MCF 10A (cell line): ENCODE data around the gene HIPK1. TPM values are rescaled to one million over a fixed set of nuclear protein-coding genes. Genes with fewer than 3 reads are reported as not detected.

Experiments
- BruUV-seq: library from RNA; stranded (reverse); fragments of 400-500 nt; replicated peaks from 2 replicates; lab custom pipeline; 2021; lab: Mats Ljungman, UMichigan
- CTCF ChIA-PET: fragments of 300-600 bp; sonication (Branson Sonifier 250); formaldehyde crosslinking; extraction: SDS; loops from one replicate; lab custom pipeline; 2021; ENCODE audit warnings: antibody characterized with exemption, inconsistent platforms; lab: Yijun Ruan, JAX
- POLR2A ChIA-PET: fragments of 300-600, 350-650 bp; sonication (Branson Sonifier 250); formaldehyde crosslinking; extraction: SDS; loops from one replicate; lab custom pipeline; 2020; ENCODE audit warnings: antibody characterized with exemption, inconsistent platforms; lab: Yijun Ruan, JAX
- DNase-seq: peaks from one replicate; pipeline ENCODE4 v3.0.0-alpha.2; 2018; ENCODE audit not compliant: unreplicated experiment
- H3K27ac Mint-ChIP-seq: one replicate; pipeline ENCODE4 v1.8.0; 2022; ENCODE audit warnings: mild to moderate bottlenecking, low read depth, mixed read lengths; ENCODE audit not compliant: unreplicated experiment
- H3K27me3 Mint-ChIP-seq: one replicate; pipeline ENCODE4 v1.8.0; 2022; ENCODE audit warnings: mixed read lengths; ENCODE audit not compliant: insufficient read depth, unreplicated experiment
- H3K36me3 Mint-ChIP-seq: one replicate; pipeline ENCODE4 v1.8.0; 2022; ENCODE audit warnings: mild to moderate bottlenecking, moderate library complexity, mixed read lengths; ENCODE audit not compliant: insufficient read depth, unreplicated experiment
- H3K4me1 Mint-ChIP-seq: one replicate; pipeline ENCODE4 v1.8.0; 2022; ENCODE audit warnings: mixed read lengths; ENCODE audit not compliant: insufficient read depth, unreplicated experiment
- H3K4me3 Mint-ChIP-seq: one replicate; pipeline ENCODE4 v1.8.0; 2022; ENCODE audit warnings: mild to moderate bottlenecking, moderate library complexity, mixed read lengths; ENCODE audit not compliant: unreplicated experiment
- H3K9me3 Mint-ChIP-seq: one replicate; pipeline ENCODE4 v1.8.0; 2022; ENCODE audit warnings: mixed read lengths; ENCODE audit not compliant: unreplicated experiment
- intact Hi-C: fragments of 100-400 bp; cut with micrococcal nuclease; formaldehyde crosslinking; loops from 2 replicates; pipeline ENCODE4 v1.14.1; 2022
- total RNA-seq: library from RNA; stranded (reverse); gene quantifications from 2 replicates; pipeline ENCODE4 v1.2.3, GENCODE V29; 2022
- TF ChIP-seq, protein P1 (sequence below): fragments of 200-600 bp; IDR thresholded peaks from one replicate; pipeline ENCODE4 v1.8.0; 2022; ENCODE audit warnings: antibody characterized with exemption, mild to moderate bottlenecking; ENCODE audit not compliant: unreplicated experiment

The HIPK1 gene
- total RNA-seq, 1 experiment from 2014 or later: 46.7 TPM

GRCh38 chr1:113935970-113936369 is 6.8 kb downstream of the HIPK1 start:
- intact Hi-C loops: no loop called here
- Mint-ChIP-seq H3K27ac (no peak overlapping the region), H3K9me3 (no peaks in the 10 kb centered on the region), H3K4me3 (no peak overlapping the region), H3K27me3 (no peaks in the 10 kb centered on the region), H3K36me3 (peaks cover 18% of the 10 kb centered on the region), H3K4me1 (peaks cover 42% of the 10 kb centered on the region)
- DNase-seq: no peak
- CTCF ChIA-PET: interaction anchor here (0.6 kb wide), 1 partner anchor 743 kb away, joined by 3 read pairs; no protein-coding TSS in a partner anchor
- POLR2A ChIA-PET: interaction anchor here (0.7 to 1.5 kb wide), 3 partner anchors 16 to 124 kb away, joined by 3 read pairs; partner anchors contain the start of gene RSBN1
- TF ChIP-seq, protein P1, sequence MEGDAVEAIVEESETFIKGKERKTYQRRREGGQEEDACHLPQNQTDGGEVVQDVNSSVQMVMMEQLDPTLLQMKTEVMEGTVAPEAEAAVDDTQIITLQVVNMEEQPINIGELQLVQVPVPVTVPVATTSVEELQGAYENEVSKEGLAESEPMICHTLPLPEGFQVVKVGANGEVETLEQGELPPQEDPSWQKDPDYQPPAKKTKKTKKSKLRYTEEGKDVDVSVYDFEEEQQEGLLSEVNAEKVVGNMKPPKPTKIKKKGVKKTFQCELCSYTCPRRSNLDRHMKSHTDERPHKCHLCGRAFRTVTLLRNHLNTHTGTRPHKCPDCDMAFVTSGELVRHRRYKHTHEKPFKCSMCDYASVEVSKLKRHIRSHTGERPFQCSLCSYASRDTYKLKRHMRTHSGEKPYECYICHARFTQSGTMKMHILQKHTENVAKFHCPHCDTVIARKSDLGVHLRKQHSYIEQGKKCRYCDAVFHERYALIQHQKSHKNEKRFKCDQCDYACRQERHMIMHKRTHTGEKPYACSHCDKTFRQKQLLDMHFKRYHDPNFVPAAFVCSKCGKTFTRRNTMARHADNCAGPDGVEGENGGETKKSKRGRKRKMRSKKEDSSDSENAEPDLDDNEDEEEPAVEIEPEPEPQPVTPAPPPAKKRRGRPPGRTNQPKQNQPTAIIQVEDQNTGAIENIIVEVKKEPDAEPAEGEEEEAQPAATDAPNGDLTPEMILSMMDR: no peak
- no TSS peak for BruUV-seq

DNA sequence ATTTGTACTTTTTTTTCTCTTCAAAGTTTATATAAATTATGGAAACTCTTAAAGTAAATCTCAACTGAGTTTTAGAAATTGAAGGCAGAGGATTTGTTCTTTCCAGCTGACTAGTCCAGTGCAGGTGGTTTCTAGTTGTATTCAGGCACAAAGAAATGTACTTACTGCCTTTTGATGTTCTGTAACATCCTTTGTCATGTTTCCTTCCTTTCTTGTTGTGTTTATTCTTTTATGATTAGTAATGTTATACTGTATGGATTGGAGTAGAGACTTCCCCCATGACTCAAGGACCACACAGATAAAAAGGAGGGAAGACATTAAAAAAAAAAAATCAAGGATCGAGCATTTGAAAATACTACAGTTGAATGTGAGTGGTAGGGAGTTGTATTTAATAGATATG is 8.0 kb downstream of the HIPK1 start:
- no peak overlapping the region for H3K4me3 Mint-ChIP-seq
- DNase-seq: no peak
- H3K36me3 Mint-ChIP-seq: peaks cover 30% of the 10 kb centered on the region
- POLR2A ChIA-PET: no interaction called here
- no TSS peak for BruUV-seq
- CTCF ChIA-PET: interaction anchor here (0.9 kb wide), 1 partner anchor 9 kb away, joined by 4 read pairs; no protein-coding TSS in a partner anchor
- intact Hi-C loops: no loop called here
- H3K27me3 Mint-ChIP-seq: no peaks in the 10 kb centered on the region
- TF ChIP-seq, protein P1: no peak
- peaks cover 34% of the 10 kb centered on the region for H3K4me1 Mint-ChIP-seq
- peak overlapping the region; percentile 33 for H3K27ac Mint-ChIP-seq
- H3K9me3 Mint-ChIP-seq: no peaks in the 10 kb centered on the region

GRCh38 chr1:113938192-113938591 is 9.1 kb downstream of the HIPK1 start:
- Mint-ChIP-seq H3K4me3 (no peak overlapping the region), H3K4me1 (peaks cover 25% of the 10 kb centered on the region), H3K36me3 (peaks cover 31% of the 10 kb centered on the region), H3K27ac (no peak overlapping the region), H3K27me3 (no peaks in the 10 kb centered on the region), H3K9me3 (no peaks in the 10 kb centered on the region)
- ChIA-PET POLR2A (interaction anchor here (0.6 kb wide), 1 partner anchor 830 kb away, joined by 4 read pairs; no protein-coding TSS in a partner anchor), CTCF (interaction anchor here (0.6 to 2.3 kb wide), 4 partner anchors 8 to 896 kb away, joined by 3 to 6 read pairs (median 5); no protein-coding TSS in a partner anchor)
- intact Hi-C loops: no loop called here
- TF ChIP-seq, protein P1: no peak
- no TSS peak for BruUV-seq
- DNase-seq: no peak

- TF ChIP-seq, protein P1: no peak
- POLR2A ChIA-PET: interaction anchor here (0.6 to 2.1 kb wide), 2 partner anchors 10 to 23 kb away, joined by 3 to 7 read pairs; no protein-coding TSS in a partner anchor
- H3K27ac Mint-ChIP-seq: no peak overlapping the region
- H3K36me3 Mint-ChIP-seq: peaks cover 30% of the 10 kb centered on the region
- no peak for DNase-seq
- H3K4me3 Mint-ChIP-seq: no peak overlapping the region
- no peaks in the 10 kb centered on the region for H3K27me3 Mint-ChIP-seq
- CTCF ChIA-PET: interaction anchor here (0.7 to 2.3 kb wide), 3 partner anchors 24 to 105 kb away, joined by 3 to 6 read pairs (median 5); no protein-coding TSS in a partner anchor
- intact Hi-C loops: no loop called here
- H3K9me3 Mint-ChIP-seq: no peaks in the 10 kb centered on the region
- TSS peak; percentile 17 for BruUV-seq
- H3K4me1 Mint-ChIP-seq: peaks cover 15% of the 10 kb centered on the region
Observed at GRCh38 chr1:113940365-113941244, 11.5 kb downstream of the HIPK1 start.
